BJ (cell line): ENCODE data around the gene ZNG1B. TPM values are rescaled to one million over a fixed set of nuclear protein-coding genes. Genes with fewer than 3 reads are reported as not detected.
A peak's percentile ranks its signal among the peaks of the same experiment; 100 is the strongest.
"Not testable (repeated sequence)": the region's sequence is repeated elsewhere in the genome, so short reads cannot be mapped to it uniquely, and the experiment has no call there.

Source experiments
- CTCF ChIA-PET: fragments of 350-600 bp; formaldehyde crosslinking; extraction: SDS; loops from one replicate; lab custom pipeline; 2021; ENCODE audit warnings: antibody characterized with exemption, inconsistent platforms; lab: Yijun Ruan, JAX
- POLR2A ChIA-PET: fragments of 300-600 bp; sonication (Branson Sonifier 250); formaldehyde crosslinking; extraction: SDS; loops from one replicate; lab custom pipeline; 2021; ENCODE audit warnings: antibody characterized with exemption; lab: Charles Lee
- DNase-seq: peaks from one replicate; pipeline ENCODE4 v3.0.0-alpha.2; 2011; ENCODE audit warnings: low read depth
- H3K27me3 ChIP-seq: 2 replicates; pipeline ENCODE4 v1.6.0; 2011; ENCODE audit warnings: low read length; ENCODE audit not compliant: control insufficient read depth, insufficient read depth
- H3K36me3 ChIP-seq: 2 replicates; pipeline ENCODE4 v1.5.1; 2011; ENCODE audit warnings: low read length; ENCODE audit not compliant: control insufficient read depth, insufficient read depth
- H3K4me3 ChIP-seq: 2 replicates; pipeline ENCODE4 v1.5.1; 2011; ENCODE audit warnings: low read depth, mild to moderate bottlenecking, control low read depth, low read length
- polyA plus RNA-seq: library from polyadenylated mRNA; depleted of rRNA; stranded (reverse); fragments of >200 nt; gene quantifications from 2 replicates; pipeline ENCODE4 v1.2.3, GENCODE V29; 2011; rRNA removed

Gene ZNG1B
- polyA plus RNA-seq, 1 experiment, result 7.0 TPM

DNA sequence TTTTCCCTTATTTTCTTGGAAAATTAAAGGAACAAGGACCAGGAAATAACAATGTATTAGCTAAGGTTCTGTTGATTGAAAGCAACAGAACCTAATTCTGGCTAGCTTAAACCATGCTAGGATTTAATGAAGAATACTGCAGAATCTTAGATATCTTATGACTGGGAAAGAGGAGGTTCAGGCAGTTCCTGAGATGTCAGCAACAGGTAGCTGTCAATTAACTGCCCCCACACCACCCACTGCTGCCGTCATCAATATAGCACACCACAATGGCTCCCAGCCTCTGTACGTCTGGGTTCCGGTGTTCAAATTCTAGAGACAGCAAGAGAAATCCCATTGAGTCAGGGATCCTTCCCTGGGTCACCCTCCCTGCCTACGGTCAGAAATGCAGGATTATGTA is 95.5 kb downstream of the ZNG1B start:
- POLR2A ChIA-PET, H3K36me3 ChIP-seq, H3K27me3 ChIP-seq, CTCF ChIA-PET, H3K4me3 ChIP-seq, DNase-seq: not testable (repeated sequence)

DNA sequence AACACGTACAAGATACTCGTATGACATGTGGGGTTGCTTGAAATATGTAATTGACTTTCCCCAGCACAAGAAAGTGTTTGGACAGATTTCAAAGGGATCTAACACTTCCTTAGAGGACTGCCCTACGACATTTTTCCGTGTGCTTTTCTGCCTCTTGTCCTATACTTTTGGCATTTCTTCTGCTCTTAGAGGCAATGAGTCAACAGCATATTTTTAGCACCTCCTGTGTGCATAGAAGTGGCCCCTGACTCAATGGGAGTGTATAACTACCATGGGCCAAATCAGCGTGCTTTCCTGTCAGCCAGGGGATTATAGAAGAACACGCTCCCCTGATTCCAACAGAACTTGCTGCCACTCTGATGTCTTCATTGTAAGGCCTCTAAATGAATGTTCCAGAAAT is 99.1 kb downstream of the ZNG1B start:
- CTCF ChIA-PET, H3K36me3 ChIP-seq, H3K4me3 ChIP-seq, H3K27me3 ChIP-seq, POLR2A ChIA-PET, DNase-seq: not testable (repeated sequence)

DNA sequence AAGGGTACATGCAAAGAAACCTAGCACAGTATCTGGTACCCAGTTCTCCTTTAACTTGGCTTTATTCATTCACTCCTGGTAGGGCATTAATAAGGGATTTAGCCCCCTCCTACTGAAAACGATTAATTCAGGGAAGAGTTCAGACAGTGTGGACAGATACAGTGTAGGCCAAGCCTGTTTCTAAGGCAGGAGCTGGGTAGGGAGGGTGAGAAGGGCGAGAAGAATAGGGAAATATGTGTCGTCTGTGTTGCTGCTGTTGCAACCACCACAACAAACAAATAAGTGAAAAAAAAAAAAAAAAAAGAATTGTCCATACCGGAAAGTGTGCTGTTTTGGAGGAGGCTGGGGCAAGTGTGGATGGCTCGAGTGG is 103.3 kb downstream of the ZNG1B start:
- H3K36me3 ChIP-seq, DNase-seq, POLR2A ChIA-PET, H3K27me3 ChIP-seq, H3K4me3 ChIP-seq, CTCF ChIA-PET: not testable (repeated sequence)

DNA sequence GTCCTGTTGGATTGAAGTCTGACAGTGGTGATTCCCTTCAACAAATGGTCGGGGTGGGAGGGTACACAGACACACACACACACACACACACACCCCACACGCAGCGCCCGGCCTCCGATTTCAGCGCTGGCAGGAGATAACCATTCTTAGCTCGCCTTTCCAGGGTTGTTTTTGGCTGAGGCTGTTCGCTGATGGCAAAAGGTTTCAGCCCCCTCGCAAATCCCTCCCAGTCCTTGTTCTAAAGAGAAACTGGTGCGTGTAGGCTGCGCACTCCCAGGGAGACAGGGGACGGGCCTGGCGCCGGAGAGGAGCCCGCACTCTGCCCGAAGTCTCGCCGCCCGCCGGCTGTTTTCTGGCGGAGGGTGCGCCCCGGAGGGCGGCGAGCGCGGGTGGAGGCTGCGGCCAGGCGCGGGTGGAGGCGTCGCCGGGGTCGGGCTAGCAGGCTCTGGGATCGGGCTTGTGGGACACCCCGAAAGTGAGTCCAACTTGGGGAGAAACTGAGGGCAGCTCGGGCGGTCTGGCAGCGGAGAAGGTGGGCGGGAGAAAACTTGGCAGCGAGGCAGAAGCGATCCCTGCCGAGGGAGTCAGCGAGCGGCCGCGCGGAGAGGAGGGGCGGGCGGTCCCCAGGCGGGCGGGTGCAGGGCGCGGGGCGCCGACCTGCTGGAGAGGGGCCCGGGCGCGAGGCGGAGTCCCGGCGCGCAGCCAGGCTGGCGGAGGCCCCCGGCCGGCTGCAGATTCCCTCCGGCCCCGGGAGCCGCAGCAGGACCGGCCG is 103.9 kb downstream of the ZNG1B start:
- DNase-seq, H3K36me3 ChIP-seq, POLR2A ChIA-PET, H3K27me3 ChIP-seq, CTCF ChIA-PET: not testable (repeated sequence)
- peak overlapping the region; percentile 55 for H3K4me3 ChIP-seq

DNA sequence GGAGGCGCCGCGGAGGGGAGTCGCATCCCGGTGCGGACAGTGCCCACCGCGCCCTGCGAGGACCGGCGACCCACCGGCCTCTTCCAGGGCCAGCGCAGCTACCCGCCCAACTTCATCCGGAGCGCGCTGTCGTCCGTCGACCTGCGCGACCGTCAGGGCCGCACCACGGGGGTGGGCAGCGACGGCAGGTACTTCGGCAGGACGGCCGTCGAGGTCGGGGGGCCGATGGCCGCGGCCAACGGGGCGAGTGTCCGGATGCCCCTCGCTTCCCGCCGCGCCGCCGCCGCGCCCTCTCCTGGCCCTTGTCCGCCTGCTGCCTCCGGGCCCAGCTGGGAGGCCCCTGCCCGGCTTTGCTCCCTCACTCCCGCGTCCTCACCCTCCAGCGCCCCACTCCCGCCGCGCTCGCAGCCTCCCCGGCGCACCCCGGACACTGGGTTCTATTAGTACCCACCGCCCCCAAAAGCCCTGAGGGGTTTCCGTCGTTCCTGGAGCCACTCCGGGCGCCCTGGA is 104.5 kb downstream of the ZNG1B start:
- CTCF ChIA-PET, POLR2A ChIA-PET, H3K27me3 ChIP-seq, H3K36me3 ChIP-seq, DNase-seq: not testable (repeated sequence)
- peak overlapping the region; percentile 55 for H3K4me3 ChIP-seq

DNA sequence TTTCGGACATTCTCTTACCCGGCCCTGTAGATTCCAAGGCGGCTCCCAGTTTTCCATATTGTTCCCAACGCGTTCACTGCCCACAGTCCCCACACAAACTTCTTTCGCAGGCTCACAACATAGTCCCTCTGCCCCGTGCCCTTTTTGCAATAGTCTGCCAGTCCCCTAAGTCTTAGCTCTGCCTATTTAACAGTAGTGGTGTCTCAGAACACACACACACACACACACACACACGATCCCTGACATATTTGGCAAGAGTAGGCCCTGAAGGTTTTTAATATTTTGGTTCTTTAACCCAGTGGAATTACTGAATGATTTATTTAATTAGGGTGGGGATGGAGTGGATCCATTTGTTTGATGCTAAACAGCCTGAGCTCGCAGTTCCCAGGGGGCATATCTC is 105.0 kb downstream of the ZNG1B start:
- H3K36me3 ChIP-seq, H3K4me3 ChIP-seq, CTCF ChIA-PET, DNase-seq, H3K27me3 ChIP-seq, POLR2A ChIA-PET: not testable (repeated sequence)

Other genes starting within 250 kb of the ZNG1B start
- gene PAX8, start 158.8 kb upstream of the ZNG1B start, polyA plus RNA-seq, result 1.1 and 1.6 TPM in 2 replicates
- 0.02 TPM in 1 of 2 replicates, not detected in the other for gene FOXD4L1, start 61.0 kb downstream of the ZNG1B start, polyA plus RNA-seq
- gene RABL2A, start 189.6 kb downstream of the ZNG1B start, polyA plus RNA-seq, result 10.7 and 13.8 TPM in 2 replicates